Lung (tissue), 12 donors: ENCODE results near the gene ATP2B3. TPM values are rescaled to one million over a fixed set of nuclear protein-coding genes. Genes with fewer than 3 reads are reported as not detected.

Source experiments
- ATAC-seq: fragments of 200-7000 bp; cut with Tn5 transposase; one replicate; pipeline ENCODE4 v1.9.1; 2020; ENCODE audit warnings: moderate number of reproducible peaks; ENCODE audit not compliant: insufficient read depth, low FRiP score
- DNase-seq, 3 donors: peaks; one replicate each; pipeline ENCODE4 v3.0.0-alpha.2; 2013 to 2017
- H3K27ac ChIP-seq, 2 donors: one replicate each; pipeline ENCODE4 v1.5.1; 2013; ENCODE audit warnings: mild to moderate bottlenecking in 2 of 2, moderate library complexity in 2 of 2, control low read depth in 1 of 2, inconsistent platforms in 1 of 2, low read depth in 1 of 2, low read length in 1 of 2
- H3K27me3 ChIP-seq, 3 donors: one replicate each; pipeline ENCODE4 v1.5.1; 2013; ENCODE audit warnings: low read length in 2 of 3; ENCODE audit not compliant: control insufficient read depth in 3 of 3, insufficient read depth in 3 of 3
- H3K36me3 ChIP-seq, 4 donors: one replicate each; pipeline ENCODE4 v1.5.1; 2013; ENCODE audit warnings: low read length in 4 of 4, mild to moderate bottlenecking in 1 of 4, moderate library complexity in 1 of 4; ENCODE audit not compliant: control insufficient read depth in 4 of 4, insufficient read depth in 4 of 4
- H3K4me1 ChIP-seq, 5 donors: one replicate each; pipeline ENCODE4 v1.5.1; 2013; ENCODE audit warnings: low read length in 5 of 5, mild to moderate bottlenecking in 2 of 5, moderate library complexity in 1 of 5; ENCODE audit not compliant: control insufficient read depth in 5 of 5, insufficient read depth in 5 of 5
- H3K4me3 ChIP-seq: one replicate; pipeline ENCODE4 v1.5.1; 2013; ENCODE audit warnings: mild to moderate bottlenecking, control low read depth, moderate library complexity
- H3K9ac ChIP-seq, 2 donors: one replicate each; pipeline ENCODE4 v1.5.1; 2013; ENCODE audit warnings: low read length in 2 of 2, control low read depth in 1 of 2; ENCODE audit not compliant: insufficient read depth in 1 of 2
- H3K9me3 ChIP-seq, 4 donors: one replicate each; pipeline ENCODE4 v1.5.1; 2013; ENCODE audit warnings: low read length in 3 of 4, mild to moderate bottlenecking in 1 of 4, moderate library complexity in 1 of 4; ENCODE audit not compliant: control insufficient read depth in 4 of 4, insufficient read depth in 3 of 4
- WGBS, 2 donors: extraction: QIAGEN DNeasy Blood & Tissue Kit; methylation state at CpG; one replicate each; pipeline ENCODE4 v1.1.7; 2013; 5-methylcytosine and 5-hydroxymethylcytosine counted together
- polyA plus RNA-seq, 2 donors: library from polyadenylated mRNA; stranded (reverse); fragments of 200-250 nt; gene quantifications; one replicate each; pipeline ENCODE4 v1.2.1, GENCODE V29; 2013
- total RNA-seq, 2 donors: library from RNA; depleted of rRNA in 1 of 2; stranded (reverse); fragments of >200 nt in 1 of 2; gene quantifications; one replicate each; pipeline ENCODE4 v1.2.1, GENCODE V29; 2014 to 2021
- TF ChIP-seq, protein P1 (sequence below): IDR thresholded peaks from 2 replicates; pipeline ENCODE4 v1.5.1; 2012; ENCODE audit warnings: mild to moderate bottlenecking; ENCODE audit errors: control extremely low read depth, extremely low read depth
- donor health status: control.
- donor health status: control.
- donor health status: Bipolar disorder and iron deficiency.
- donor health status: healthy.
- donor health status: DM: yes; HTN: yes; CAD: no.

ATP2B3 gene
- total and polyA plus RNA-seq, 4 donors = 0.21 to 0.54 TPM; not detected in 2

DNA sequence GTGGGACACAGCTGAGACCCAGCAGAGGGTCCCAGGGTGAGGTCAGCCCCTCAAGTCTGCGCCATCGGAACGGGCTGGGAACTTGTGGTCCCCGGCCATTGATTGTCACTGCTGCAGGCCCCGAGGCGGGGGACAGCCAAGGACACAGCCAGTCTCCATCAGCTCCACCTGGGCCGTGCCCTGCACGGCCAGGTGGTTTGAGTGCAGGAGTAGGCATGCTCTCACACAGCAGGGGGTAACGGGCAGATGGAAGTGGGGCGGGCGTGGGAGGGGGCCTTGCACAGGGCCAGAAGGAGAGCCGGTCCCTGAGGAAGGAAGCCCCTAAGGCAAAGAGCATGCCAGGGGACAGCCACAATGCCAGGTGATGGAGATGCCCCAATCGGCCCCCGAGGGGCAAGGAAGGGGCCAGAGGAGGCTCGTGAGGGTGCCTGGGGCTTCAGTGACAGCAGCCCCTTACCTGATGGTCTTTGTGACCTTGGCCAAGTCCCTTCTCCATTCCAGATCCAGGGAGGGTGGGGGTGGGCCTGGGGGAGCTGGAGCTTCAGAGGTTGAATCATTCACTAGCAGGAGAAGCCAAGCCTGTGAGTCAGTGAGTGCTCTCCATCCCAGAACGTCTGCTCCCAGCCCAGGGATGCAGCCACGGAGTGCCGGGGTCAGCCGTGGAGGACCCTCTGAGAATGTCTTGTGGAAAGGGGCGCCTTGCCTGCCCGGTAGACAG lies 2.3 kb downstream of the ATP2B3 start:
- Histone ChIP-seq H3K4me3 (no peak overlapping the region), H3K9ac (no peak overlapping the region), H3K4me1 (no peaks in the 10 kb centered on the region), H3K9me3 (peaks cover 0 to 5% (median 0%) of the 10 kb centered on the region in 4 donors), H3K27ac (no peak overlapping the region), H3K36me3 (no peaks in the 10 kb centered on the region), H3K27me3 (peaks cover 6 to 35% (median 24%) of the 10 kb centered on the region in 3 donors)
- no peak for DNase-seq
- WGBS, 2 donors = 71 to 87% methylated on average over 18 to 21 of the region's 21 CpGs
- ATAC-seq = no peak
- TF ChIP-seq, protein P1, sequence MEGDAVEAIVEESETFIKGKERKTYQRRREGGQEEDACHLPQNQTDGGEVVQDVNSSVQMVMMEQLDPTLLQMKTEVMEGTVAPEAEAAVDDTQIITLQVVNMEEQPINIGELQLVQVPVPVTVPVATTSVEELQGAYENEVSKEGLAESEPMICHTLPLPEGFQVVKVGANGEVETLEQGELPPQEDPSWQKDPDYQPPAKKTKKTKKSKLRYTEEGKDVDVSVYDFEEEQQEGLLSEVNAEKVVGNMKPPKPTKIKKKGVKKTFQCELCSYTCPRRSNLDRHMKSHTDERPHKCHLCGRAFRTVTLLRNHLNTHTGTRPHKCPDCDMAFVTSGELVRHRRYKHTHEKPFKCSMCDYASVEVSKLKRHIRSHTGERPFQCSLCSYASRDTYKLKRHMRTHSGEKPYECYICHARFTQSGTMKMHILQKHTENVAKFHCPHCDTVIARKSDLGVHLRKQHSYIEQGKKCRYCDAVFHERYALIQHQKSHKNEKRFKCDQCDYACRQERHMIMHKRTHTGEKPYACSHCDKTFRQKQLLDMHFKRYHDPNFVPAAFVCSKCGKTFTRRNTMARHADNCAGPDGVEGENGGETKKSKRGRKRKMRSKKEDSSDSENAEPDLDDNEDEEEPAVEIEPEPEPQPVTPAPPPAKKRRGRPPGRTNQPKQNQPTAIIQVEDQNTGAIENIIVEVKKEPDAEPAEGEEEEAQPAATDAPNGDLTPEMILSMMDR = no peak

DNA sequence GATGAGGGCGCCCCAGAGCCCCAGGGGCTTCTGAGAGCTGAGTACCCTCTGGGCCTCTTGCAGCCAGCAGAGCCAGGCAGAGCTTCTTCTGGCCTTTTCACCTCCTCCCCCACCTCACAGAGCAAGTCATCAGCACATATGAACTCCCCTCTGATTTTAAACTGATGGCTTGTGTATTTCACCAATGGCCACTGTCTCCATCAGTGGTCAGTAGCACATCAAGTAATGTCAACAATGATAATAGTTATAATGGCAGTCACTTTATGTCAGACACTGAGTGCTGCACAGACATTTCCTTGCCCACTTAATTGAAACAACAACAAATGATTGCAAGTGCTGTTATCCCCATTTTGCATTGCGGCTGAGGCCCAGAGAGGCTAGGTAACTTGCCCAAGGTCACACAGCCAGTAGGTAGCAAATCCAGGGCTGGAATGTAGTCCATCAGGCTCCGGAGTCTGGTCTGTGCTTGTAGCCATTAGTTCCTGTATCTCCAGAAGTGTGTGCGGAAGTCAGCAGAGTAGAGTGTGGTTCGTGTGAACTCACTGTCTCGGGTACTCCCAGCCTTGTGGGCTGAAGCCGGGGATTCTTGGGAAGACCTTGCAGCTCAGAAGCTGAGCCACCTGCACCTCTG lies 3.0 kb downstream of the ATP2B3 start:
- WGBS, 2 donors = 77 to 83% methylated on average over 6 to 7 of the region's 7 CpGs
- Histone ChIP-seq H3K27ac (no peak overlapping the region), H3K36me3 (no peaks in the 10 kb centered on the region), H3K9ac (no peak overlapping the region), H3K9me3 (peaks cover 0 to 5% (median 0%) of the 10 kb centered on the region in 4 donors), H3K4me3 (no peak overlapping the region), H3K4me1 (no peaks in the 10 kb centered on the region), H3K27me3 (peaks cover 7 to 33% (median 22%) of the 10 kb centered on the region in 3 donors)
- ATAC-seq (no peak), DNase-seq (no peak)
- TF ChIP-seq, protein P1 = no peak

DNA sequence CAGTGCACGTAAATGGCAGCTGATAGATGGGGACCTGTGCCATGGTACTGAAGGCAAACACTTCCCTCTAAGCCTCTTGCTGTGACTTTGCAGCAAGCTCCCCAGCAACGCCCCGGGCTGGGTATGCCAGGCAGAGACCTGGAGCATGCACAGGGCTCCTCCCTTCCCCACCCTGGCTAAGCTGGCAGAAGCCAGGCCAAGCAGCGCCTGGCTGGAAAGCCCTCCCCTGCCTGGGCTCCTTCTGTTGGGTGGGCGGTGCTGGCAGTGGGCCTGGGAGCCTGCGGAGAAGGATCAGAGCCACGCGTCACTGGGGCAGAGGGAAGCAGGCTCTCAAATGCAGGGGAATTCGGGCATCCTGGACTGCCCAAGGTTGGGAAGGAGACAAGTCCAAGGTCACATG lies 3.6 kb downstream of the ATP2B3 start:
- H3K9ac ChIP-seq = no peak overlapping the region
- no peak for DNase-seq
- H3K4me1 ChIP-seq = no peaks in the 10 kb centered on the region
- H3K27me3 ChIP-seq = peaks cover 13 to 27% (median 19%) of the 10 kb centered on the region in 3 donors
- no peak for ATAC-seq
- no peak overlapping the region for H3K27ac ChIP-seq
- H3K9me3 ChIP-seq = peaks cover 0 to 5% (median 0%) of the 10 kb centered on the region in 4 donors
- WGBS, 2 donors = 53 to 60% methylated on average over 3 to 9 of the region's 9 CpGs
- TF ChIP-seq, protein P1 = no peak
- no peak overlapping the region for H3K4me3 ChIP-seq
- no peaks in the 10 kb centered on the region for H3K36me3 ChIP-seq
